NCI-H446 treated with DMSO at 0.1 percent for 48 hours (cell line): ENCODE results near the gene DAZAP1.

Experiments used
- DNase-seq: peaks from one replicate; lab custom pipeline; 2025; lab: John Stamatoyannopoulos, UW

The DAZAP1 gene

GRCh38 chr19:1377176-1377964, 30.0 kb upstream of the DAZAP1 start:
- DNase-seq: no peak

GRCh38 chr19:1377965-1378785, 29.2 kb upstream of the DAZAP1 start:
- DNase-seq: no peak

- DNase-seq: no peak
These were observed 28.1 kb upstream of the DAZAP1 start for GRCh38 chr19:1379126-1379905.

GRCh38 chr19:1379961-1380489, 27.4 kb upstream of the DAZAP1 start:
- no peak for DNase-seq

GRCh38 chr19:1382250-1382649, 25.1 kb upstream of the DAZAP1 start:
- DNase-seq: no peak

- DNase-seq: no peak
These were observed 24.4 kb upstream of the DAZAP1 start for GRCh38 chr19:1383017-1383311.

GRCh38 chr19:1383312-1384084, 23.9 kb upstream of the DAZAP1 start, which contains the start of gene NDUFS7:
TSS of gene NDUFS7 (plus strand) at chr19:1383907. CDS start at chr19:1383927, 20 bp downstream.
- peak; percentile 78 for DNase-seq

- no peak for DNase-seq
These were observed 23.3 kb upstream of the DAZAP1 start for GRCh38 chr19:1384085-1384462.

- no peak for DNase-seq
These were observed 22.8 kb upstream of the DAZAP1 start for GRCh38 chr19:1384478-1385110.

GRCh38 chr19:1385816-1386215, 21.6 kb upstream of the DAZAP1 start:
- DNase-seq: no peak

GRCh38 chr19:1386945-1387683, 20.3 kb upstream of the DAZAP1 start:
- no peak for DNase-seq

GRCh38 chr19:1387684-1388636, 19.4 kb upstream of the DAZAP1 start:
- no peak for DNase-seq

- DNase-seq: no peak
These were observed 18.8 kb upstream of the DAZAP1 start for GRCh38 chr19:1388637-1389026.

- DNase-seq: no peak
These were observed 18.1 kb upstream of the DAZAP1 start for GRCh38 chr19:1389033-1389940.

GRCh38 chr19:1390890-1391423, 16.4 kb upstream of the DAZAP1 start:
- no peak for DNase-seq

- DNase-seq: no peak
These were observed 15.0 kb upstream of the DAZAP1 start for GRCh38 chr19:1392407-1392806.

GRCh38 chr19:1392939-1393530, 14.4 kb upstream of the DAZAP1 start:
- DNase-seq: no peak
